Lung microvascular endothelial cell (primary cell): ENCODE results near the gene APEX1. TPM values are rescaled to one million over a fixed set of nuclear protein-coding genes. Genes with fewer than 3 reads are reported as not detected.
A peak's percentile ranks its signal among the peaks of the same experiment; 100 is the strongest.

Experiments used
- DNase-seq, 2 donors: peaks; one replicate each; pipeline versions ENCODE4 v3.0.0 to v3.0.0-alpha.2; 2010; ENCODE audit warnings: low read depth in 2 of 2
- total RNA-seq: library from RNA; depleted of rRNA; stranded (reverse); fragments of >200 nt; gene quantifications from 2 replicates; pipeline ENCODE4 v1.2.1, GENCODE V29; 2014

APEX1 gene
- 61.1 and 73.4 TPM in 2 replicates for total RNA-seq

DNA sequence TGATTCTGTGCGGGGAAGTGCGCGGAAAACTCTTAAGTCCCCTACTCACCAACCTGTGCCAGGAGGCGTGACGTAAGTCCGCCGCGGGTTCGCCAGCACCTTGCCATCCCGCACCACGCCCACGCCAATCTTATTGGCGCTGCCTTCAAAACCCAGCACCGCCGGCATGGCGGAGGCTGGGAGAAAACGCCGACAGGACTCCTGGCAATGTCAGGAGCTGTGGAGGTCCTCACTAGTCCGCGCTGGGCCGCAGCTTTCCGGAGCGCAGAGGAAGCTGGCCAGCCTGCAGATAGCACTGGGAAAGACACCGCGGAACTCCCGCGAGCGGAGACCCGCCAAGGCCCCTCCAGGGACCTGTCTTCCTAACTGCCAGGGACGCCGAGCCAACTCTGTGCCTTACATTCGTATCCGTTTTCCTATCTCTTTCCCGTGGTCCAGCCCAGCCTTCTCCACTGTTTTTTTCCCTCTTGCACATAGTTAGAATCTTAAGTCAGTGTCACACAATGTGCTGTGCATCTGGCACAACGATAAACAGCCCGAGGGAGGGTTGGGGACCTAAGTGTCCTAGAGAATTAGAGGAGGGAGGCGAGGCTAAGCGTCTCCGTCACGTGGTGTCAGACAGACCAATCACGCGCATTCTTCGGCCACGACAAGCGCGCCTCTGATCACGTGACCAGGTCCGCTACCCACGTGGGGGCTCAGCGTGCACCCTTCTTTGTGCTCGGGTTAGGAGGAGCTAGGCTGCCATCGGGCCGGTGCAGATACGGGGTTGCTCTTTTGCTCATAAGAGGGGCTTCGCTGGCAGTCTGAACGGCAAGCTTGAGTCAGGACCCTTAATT is at the start of gene APEX1, which contains the start of gene OSGEP:
Gene APEX1, plus strand, starts transcription at position 711 of the 839 bp plus-strand sequence. CDS start 420 bp downstream, outside the sequence.
Gene OSGEP, minus strand, starts transcription at position 297 of the 839 bp plus-strand sequence. Its CDS starts 129 bp downstream, at position 168.
- peak; percentile 99 for DNase-seq

- DNase-seq: no peak
These were observed 45.8 kb upstream of the APEX1 start for GRCh38 chr14:20409226-20409625.

DNA sequence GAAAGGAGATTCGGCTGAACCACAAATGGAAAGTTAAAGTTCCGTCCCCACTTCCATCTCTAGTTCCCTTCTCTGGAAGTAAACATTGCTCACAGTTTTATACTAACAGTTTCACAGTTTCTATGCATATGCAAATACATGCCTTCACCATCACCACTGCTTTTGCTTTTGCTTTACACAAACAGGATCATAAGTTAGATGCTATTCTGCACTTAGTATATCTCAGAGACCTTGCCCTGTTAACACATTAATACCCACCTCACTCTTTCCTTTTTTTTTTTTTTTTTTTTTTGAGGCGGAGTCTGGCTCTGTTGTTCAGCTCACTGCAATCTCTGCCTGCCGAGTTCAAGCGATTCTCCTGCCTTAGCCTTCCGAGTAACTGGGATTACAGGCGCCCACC is 42.6 kb upstream of the APEX1 start:
- peak; percentile 26 to 38 for DNase-seq

DNA sequence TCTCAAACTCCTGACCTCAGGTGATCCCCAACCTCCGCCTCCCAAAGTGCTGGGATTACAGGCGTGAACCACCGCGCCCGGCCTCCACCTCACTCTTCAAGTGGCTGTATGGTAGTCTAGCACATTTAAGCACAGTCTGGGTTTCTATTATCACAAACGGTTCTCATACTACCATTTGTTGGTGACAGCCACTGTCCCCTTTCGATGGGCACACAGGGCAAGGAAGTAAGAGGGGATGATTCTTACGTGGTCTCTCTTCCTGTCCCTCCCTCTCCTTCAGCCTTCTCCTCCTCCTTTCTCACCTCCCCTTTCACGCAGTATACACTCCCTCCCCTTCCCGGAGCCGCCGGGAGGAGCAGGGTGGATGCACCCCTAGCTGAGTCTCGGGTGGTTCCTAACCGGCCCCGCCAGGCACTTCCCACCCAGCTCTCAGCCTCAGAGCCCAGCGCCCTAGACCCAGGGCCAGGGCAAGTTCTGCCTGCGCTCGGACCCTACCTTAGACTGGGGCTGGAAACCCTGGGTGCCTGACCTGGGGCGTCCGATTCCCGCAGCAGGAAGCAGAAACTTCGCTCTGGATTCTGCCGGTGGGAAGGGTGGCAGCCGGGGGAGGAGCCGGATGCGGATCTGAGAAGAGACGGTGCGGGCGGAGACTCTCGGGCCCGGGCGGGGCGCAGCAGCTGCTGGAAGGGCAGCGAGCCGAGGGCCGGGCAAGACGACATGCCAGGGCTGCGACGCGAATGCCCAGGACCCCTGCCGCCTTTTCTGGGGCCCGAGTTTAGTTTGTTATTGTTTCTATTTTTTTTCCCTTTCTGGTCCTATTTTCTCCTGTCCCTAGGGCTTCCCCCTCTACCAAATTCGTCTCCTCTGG is 41.9 kb upstream of the APEX1 start, which contains the start of gene TEP1:
Gene TEP1, minus strand, starts transcription at position 626 of the 868 bp plus-strand sequence. CDS start 5,062 bp downstream, outside the sequence.
- DNase-seq: peak; percentile 64 to 86

GRCh38 chr14:20413744-20414082 is 41.3 kb upstream of the APEX1 start:
- DNase-seq: peak in 1 of 2 donors; percentile 33

- DNase-seq: peak; percentile 63 to 82
These were observed 39.2 kb upstream of the APEX1 start for GRCh38 chr14:20415782-20416206.

- DNase-seq: no peak
These were observed 38.8 kb upstream of the APEX1 start for GRCh38 chr14:20416223-20416622.

DNA sequence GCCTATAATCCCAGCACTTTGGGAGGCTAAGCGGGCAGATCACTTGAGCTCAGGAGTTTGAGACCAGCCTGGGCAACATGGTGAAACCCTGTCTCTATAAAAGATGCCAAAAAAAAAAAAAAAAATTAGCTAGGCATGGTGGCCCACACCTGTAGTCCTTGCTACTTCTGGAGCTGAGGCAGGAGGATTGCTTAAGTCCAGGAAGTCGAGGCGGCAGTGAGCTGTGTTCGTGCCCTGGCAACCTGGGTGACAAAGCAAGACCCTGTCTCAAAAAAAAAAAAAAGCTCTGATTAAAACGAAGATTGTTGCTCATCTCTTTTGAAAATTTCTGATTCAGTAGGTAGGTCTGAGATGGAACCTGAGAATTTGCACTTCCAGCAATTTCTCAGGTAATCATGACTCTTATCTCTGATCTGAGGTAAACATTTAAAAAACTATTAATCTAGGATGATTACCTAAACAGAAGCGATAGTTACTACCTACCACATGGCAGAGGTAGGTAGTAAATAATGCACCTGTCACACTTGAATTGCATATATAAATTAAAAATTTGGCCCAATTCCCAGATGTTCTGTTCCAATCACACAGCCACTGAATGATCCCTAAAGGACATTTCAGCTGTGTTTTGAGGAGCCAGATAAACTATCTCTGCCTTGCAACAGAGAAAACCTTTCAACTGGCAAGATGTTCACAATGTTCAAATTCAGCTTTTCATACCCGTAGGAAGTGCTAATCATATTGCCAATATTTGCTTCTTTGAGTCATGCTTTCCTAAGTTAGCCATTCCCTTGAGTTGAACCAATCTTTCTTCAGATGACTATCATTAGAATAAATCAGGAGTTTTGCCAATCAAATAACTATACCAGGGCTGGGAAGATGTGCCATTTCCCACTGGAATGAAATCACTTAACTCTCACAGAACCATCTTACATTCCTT is 37.5 kb upstream of the APEX1 start:
- DNase-seq: no peak

GRCh38 chr14:20418501-20418909 is 36.5 kb upstream of the APEX1 start:
- no peak for DNase-seq

- no peak for DNase-seq
These were observed 35.6 kb upstream of the APEX1 start for GRCh38 chr14:20419419-20419818.

DNA sequence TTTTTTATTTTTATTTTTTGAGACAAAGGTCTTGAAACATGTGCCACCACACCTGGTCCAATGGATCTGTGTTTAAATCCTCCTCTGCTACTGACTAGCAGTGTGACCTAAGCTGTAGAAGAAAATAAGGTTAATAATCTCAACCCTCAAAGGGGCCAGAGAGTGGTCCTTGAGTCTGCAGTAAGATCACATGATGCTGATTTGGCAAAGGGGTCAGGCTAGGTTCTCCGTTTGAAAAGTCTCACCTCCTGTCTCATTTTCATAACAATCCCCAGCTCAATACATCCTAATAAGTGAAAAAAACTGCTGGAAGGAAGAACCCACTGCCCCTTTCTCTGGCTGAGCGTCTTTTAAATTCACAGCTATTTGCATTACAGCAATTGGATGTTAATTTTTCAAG is 33.8 kb upstream of the APEX1 start:
- DNase-seq: no peak

GRCh38 chr14:20422886-20423285 is 32.1 kb upstream of the APEX1 start:
- no peak for DNase-seq

- no peak for DNase-seq
These were observed 30.2 kb upstream of the APEX1 start for GRCh38 chr14:20424851-20425250.

DNA sequence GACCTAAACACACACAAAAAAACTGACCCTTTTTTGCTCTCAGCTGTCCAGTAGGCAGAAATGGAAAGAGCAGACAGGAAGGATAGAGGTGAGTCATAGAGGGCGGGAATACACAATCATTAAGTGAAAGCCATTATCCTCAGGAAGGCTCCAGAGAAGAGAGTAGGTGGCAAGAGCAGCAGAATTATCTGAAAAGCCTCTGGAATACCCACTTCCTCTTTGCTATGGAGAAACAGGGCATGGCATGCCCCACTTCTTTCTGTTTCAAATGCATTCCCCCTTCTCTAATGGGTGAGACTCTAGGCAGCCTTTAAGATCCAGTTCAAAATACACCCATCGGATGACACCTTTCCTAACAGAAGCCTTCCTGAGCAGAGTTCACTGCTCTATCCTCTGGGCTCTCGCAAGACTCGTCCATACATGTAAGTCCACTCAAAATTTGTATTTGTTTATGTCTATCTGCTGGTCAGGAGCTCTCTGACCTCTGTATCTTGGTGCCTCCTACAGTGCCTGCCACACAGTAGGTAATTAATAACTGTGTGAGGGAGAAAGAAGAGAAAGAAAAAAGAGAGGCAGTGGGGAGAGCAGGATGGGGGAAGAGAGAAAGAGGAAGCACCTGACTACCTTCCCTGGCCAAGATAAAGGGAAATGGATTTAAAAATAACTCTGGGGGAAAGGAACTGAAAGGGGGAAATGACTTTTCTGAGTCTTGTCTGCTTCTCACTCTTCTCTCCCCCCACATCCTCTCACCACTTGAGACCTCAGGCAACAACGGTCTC is 27.6 kb upstream of the APEX1 start:
- peak; percentile 74 to 88 for DNase-seq

DNA sequence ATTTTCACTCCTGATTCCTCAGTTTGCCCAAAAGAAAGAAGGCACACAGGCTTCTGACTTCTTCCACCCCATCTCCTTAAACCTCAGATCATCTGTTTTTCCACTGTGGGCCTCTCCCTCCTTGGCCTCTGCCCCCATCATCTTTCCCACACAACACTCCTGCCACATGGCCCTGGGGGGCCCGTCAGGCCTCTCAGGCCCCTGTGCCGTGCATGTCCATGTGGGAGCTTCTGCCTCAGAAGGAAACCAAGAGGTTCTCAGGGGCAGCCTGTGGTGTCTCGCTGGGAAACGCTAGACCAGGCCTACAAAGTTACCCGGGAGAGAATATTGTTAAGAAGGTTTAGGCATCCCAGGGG is 27.0 kb upstream of the APEX1 start:
- no peak for DNase-seq

- DNase-seq: peak in 1 of 2 donors; percentile 28
These were observed 26.2 kb upstream of the APEX1 start for GRCh38 chr14:20428802-20429201.

GRCh38 chr14:20429801-20430669 is 25.0 kb upstream of the APEX1 start:
- DNase-seq: peak in 1 of 2 donors; percentile 52

GRCh38 chr14:20434701-20435581 is 20.1 kb upstream of the APEX1 start:
- DNase-seq: peak in 1 of 2 donors; percentile 91
